Loucy (cell line): ENCODE results near the gene MRPL51.
"Not testable (repeated sequence)": the region's sequence is repeated elsewhere in the genome, so short reads cannot be mapped to it uniquely, and the experiment has no call there.

Experiments used
- CTCF ChIP-seq: fragments of 200-600 bp; sonication (generic); conservative IDR thresholded peaks from 2 replicates; pipeline ENCODE4 v1.5.1; 2014; ENCODE audit warnings: mild to moderate bottlenecking, antibody characterized with exemption, low read length
- EZH2phosphoT487 ChIP-seq: fragments of 200-600 bp; IDR thresholded peaks from 2 replicates; pipeline ENCODE4 v1.6.1; 2018; ENCODE audit warnings: antibody characterized with exemption, mild to moderate bottlenecking, moderate library complexity, borderline replicate concordance

GRCh38 chr12:6475233-6475975, 17.7 kb downstream of the MRPL51 start:
- not testable (repeated sequence) for TF ChIP-seq CTCF, EZH2phosphoT487
